K562 (cell line): ENCODE measurements around the gene UNC45B. TPM values are rescaled to one million over a fixed set of nuclear protein-coding genes. Genes with fewer than 3 reads are reported as not detected.

Experiments used
- CBFA2T3 ChIP-seq: fragments of 450-650 bp; IDR thresholded peaks from 2 replicates; pipeline ENCODE4 v1.6.1; 2017
- CEBPG ChIP-seq, 3 experiments: fragments of 200-800 bp in 1 of 3; sonication (Bioruptor generic) in 1 of 3; sonication (generic) in 1 of 3; formaldehyde crosslinking in 1 of 3; IDR thresholded peaks in 2 of 3; conservative IDR thresholded peaks in 1 of 3; 2 replicates each; pipeline versions ENCODE4 v1.6.1 to v1.8.0; 2016 to 2022; ENCODE audit warnings: missing compliant biosample characterization in 2 of 3, missing genetic modification characterization in 2 of 3, mild to moderate bottlenecking in 1 of 3, missing genetic modification reagents in 1 of 3
- ETS2 ChIP-seq: IDR thresholded peaks from 2 replicates; pipeline ENCODE4 v1.6.1; 2016; ENCODE audit warnings: borderline replicate concordance, missing genetic modification characterization, mild to moderate bottlenecking, moderate library complexity, missing compliant biosample characterization; ENCODE audit not compliant: poor library complexity, severe bottlenecking
- FUS ChIP-seq: fragments of 200-400 bp; formaldehyde crosslinking; optimal IDR thresholded peaks from 2 replicates; pipeline ENCODE3; 2017; ENCODE audit warnings: low read depth, low read length
- GATAD2A ChIP-seq: fragments of 450-650 bp; IDR thresholded peaks from 2 replicates; pipeline ENCODE4 v1.6.1; 2017
- HMGN3 ChIP-seq: IDR thresholded peaks from 2 replicates; pipeline ENCODE4 v1.6.1; 2011; ENCODE audit warnings: borderline replicate concordance, low read depth, mild to moderate bottlenecking, mixed read lengths, low read length; ENCODE audit not compliant: insufficient read length; ENCODE audit errors: extremely low read depth
- HNRNPUL1 ChIP-seq: fragments of 200-400 bp; formaldehyde crosslinking; IDR thresholded peaks from 2 replicates; pipeline ENCODE4 v1.6.1; 2017; ENCODE audit warnings: low read length
- IFI16 ChIP-seq: fragments of 250-450 bp; sonication (Bioruptor Pico); IDR thresholded peaks from 2 replicates; pipeline ENCODE4 v2.1.2; 2022; ENCODE audit warnings: mild to moderate bottlenecking, inconsistent platforms
- PHF8 ChIP-seq: fragments of 200-600 bp; sonication (generic); IDR thresholded peaks from 2 replicates; pipeline ENCODE4 v1.6.1; 2012; ENCODE audit warnings: mixed run types, mild to moderate bottlenecking, inconsistent platforms, low read length, moderate library complexity, borderline replicate concordance
- RB1 ChIP-seq: fragments of 450-650 bp; IDR thresholded peaks from 2 replicates; pipeline ENCODE4 v1.6.1; 2017; ENCODE audit warnings: low read depth, mild to moderate bottlenecking
- RBM14 ChIP-seq: fragments of 200-400 bp; formaldehyde crosslinking; IDR thresholded peaks from 2 replicates; pipeline ENCODE4 v1.6.1; 2018; ENCODE audit warnings: low read depth, mild to moderate bottlenecking, low read length, moderate library complexity, borderline replicate concordance; ENCODE audit not compliant: insufficient read depth
- RBM25 ChIP-seq: fragments of 200-400 bp; formaldehyde crosslinking; IDR thresholded peaks from 2 replicates; pipeline ENCODE4 v1.6.1; 2018; ENCODE audit warnings: low read length, low read depth, moderate library complexity; ENCODE audit not compliant: severe bottlenecking
- REST ChIP-seq, 2 experiments: fragments of 450-650 bp; formaldehyde crosslinking in 1 of 2; IDR thresholded peaks; 2 replicates each; pipeline versions ENCODE4 v1.4.0 to v1.6.1; 2014 to 2020; ENCODE audit warnings: mild to moderate bottlenecking in 2 of 2, borderline replicate concordance in 1 of 2, low read depth in 1 of 2
- RFX1 ChIP-seq: fragments of 450-650 bp; IDR thresholded peaks from 2 replicates; pipeline ENCODE4 v1.6.1; 2016; ENCODE audit warnings: mild to moderate bottlenecking, moderate library complexity
- ZBTB7A ChIP-seq: IDR thresholded peaks from 2 replicates; pipeline ENCODE4 v1.6.1; 2011; ENCODE audit warnings: low read depth, mild to moderate bottlenecking, low read length, moderate library complexity, borderline replicate concordance; ENCODE audit not compliant: control insufficient read depth
- ZNF311 ChIP-seq: fragments of 250-450 bp; sonication (Bioruptor Pico); IDR thresholded peaks from 2 replicates; pipeline ENCODE4 v1.4.0; 2020; ENCODE audit warnings: mild to moderate bottlenecking, moderate library complexity
- ZNF766 ChIP-seq: fragments of 200-800 bp; sonication (Bioruptor generic); conservative IDR thresholded peaks from 2 replicates; pipeline ENCODE4 v1.6.1; 2016; ENCODE audit warnings: missing genetic modification characterization, missing compliant biosample characterization
- polyA plus RNA-seq, 8 experiments: library from polyadenylated mRNA; depleted of rRNA in 4 of 8; stranded (reverse) in 5 of 8; unstranded in 3 of 8; fragments of >200 nt; fragmentation: Nextera tagmentation in 2 of 8; fragmentation: Illumina TruSeq in 1 of 8; extraction: Ambion mirVana in 2 of 8; extraction: Trizol in 1 of 8; gene quantifications; 2 replicates each; pipeline versions ENCODE4 v1.2.1 to v1.2.3, GENCODE V29; 2011 to 2014; ENCODE audit warnings: inconsistent platforms in 1 of 8, missing spikeins in 1 of 8
- total RNA-seq, 7 experiments: library from RNA; depleted of rRNA in 6 of 7; stranded (reverse); fragments of >200 nt in 6 of 7; fragmentation: Illumina TruSeq in 2 of 7; extraction: Trizol in 2 of 7; gene quantifications; 2 replicates each; pipeline versions ENCODE4 v1.2.1 to v1.2.3, GENCODE V29; 2011 to 2021; ENCODE audit warnings: low replicate concordance in 1 of 7

UNC45B gene
- total and polyA plus RNA-seq, 9 of the 15 experiments (the other 6 are each of a cell fraction or from before 2014, with no cell fraction given) = not detected

DNA sequence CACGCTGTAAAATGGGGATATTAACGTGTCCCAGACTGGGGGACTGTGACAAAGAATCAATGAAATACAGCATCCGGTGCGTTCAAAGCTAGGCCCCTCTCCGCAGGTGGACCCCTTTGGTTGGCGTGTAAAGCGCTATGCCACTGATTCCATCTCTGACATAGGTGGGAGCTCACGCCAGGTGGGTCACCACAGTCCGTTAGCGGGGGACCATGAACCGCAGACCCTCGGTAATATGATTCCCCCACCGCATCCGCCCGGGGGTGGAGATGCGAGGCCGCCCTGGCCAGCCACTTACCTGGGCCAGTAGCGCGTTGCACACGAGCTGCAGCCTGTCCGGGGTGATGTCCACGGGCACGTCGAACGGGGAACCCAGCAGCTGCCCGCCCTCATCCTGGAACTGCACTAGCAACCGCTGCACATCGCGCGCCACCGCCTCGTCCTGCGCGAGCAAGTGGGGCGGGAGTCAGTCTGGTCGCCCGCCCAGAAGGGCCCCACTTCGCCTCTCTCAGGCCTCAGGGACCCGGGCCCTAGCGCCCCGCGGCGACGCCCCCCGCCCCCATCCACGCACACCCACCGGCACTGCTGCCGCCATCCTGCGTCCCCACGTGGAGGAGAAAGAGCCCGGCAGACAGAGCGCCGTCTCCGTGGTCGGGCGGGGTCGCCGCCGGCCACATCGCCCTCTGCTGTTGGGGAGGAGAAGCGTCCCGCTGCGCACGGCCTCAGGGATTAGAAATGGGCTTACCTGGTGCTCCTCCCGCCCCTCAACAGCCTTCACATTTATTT, 5.7 kb upstream of the UNC45B start, which contains the start of gene NLE1 (continued):
- peak; percentile 19; the same call in 1 of the 2 replicates for TF ChIP-seq REST (IDR thresholded peaks at IDR 0.05; ENCODE audit: borderline replicate concordance)
- no peak for TF ChIP-seq REST (CRISPR knock-in tag; IDR thresholded peaks at IDR 0.05; ENCODE audit: low read depth)
- TF ChIP-seq HMGN3 = peak; percentile 84
- TF ChIP-seq HNRNPUL1 = no peak
- TF ChIP-seq RBM14 = no peak
- TF ChIP-seq CBFA2T3 = no peak
- no peak for TF ChIP-seq ZNF311 (CRISPR knock-in tag)
- 0 out of 2 replicates have a peak, but pooled peaks have one; percentile 23 for TF ChIP-seq GATAD2A
- no peak; the same call in 1 of the 2 replicates for TF ChIP-seq ZNF766 (CRISPR knock-in tag)
- no peak for TF ChIP-seq IFI16 (CRISPR knock-in tag)
- peak; percentile 91 for TF ChIP-seq RB1
- TF ChIP-seq RFX1 = no peak
- TF ChIP-seq FUS = no peak
- no peak for TF ChIP-seq CEBPG (CRISPR knock-in tag; IDR thresholded peaks at IDR 0.05)
- no peak for TF ChIP-seq CEBPG (tag; conservative IDR thresholded peaks at IDR 0.05 in 1 of 2, IDR thresholded peaks at IDR 0.05 in 1 of 2)
- no peak for TF ChIP-seq RBM25
- no peak for TF ChIP-seq ETS2 (tag)
- peak; percentile 80; the same call in 1 of the 2 replicates for TF ChIP-seq PHF8
- peak; percentile 82 for TF ChIP-seq ZBTB7A
